Thymus (tissue), 11 donors: ENCODE measurements around the gene PSMD14. TPM values are rescaled to one million over a fixed set of nuclear protein-coding genes. Genes with fewer than 3 reads are reported as not detected.
"Not testable (repeated sequence)": the region's sequence is repeated elsewhere in the genome, so short reads cannot be mapped to it uniquely, and the experiment has no call there.

Source experiments
- DNase-seq, 9 donors: peaks; one replicate each; pipeline ENCODE4 v3.0.0-alpha.2; 2013; ENCODE audit warnings: low spot score in 9 of 9, low read depth in 6 of 9, missing footprints in 1 of 9
- H3K27ac ChIP-seq, 2 donors: one replicate each; pipeline ENCODE4 v1.5.1; 2013; ENCODE audit warnings: control low read depth in 1 of 2, low read depth in 1 of 2, low read length in 1 of 2, mild to moderate bottlenecking in 1 of 2, moderate library complexity in 1 of 2
- H3K27me3 ChIP-seq, 2 donors: one replicate each; pipeline ENCODE4 v1.5.1; 2013; ENCODE audit warnings: low read length in 1 of 2; ENCODE audit not compliant: control insufficient read depth in 2 of 2, insufficient read depth in 1 of 2
- H3K36me3 ChIP-seq, 2 donors: one replicate each; pipeline ENCODE4 v1.5.1; 2013; ENCODE audit warnings: low read length in 1 of 2, mild to moderate bottlenecking in 1 of 2, moderate library complexity in 1 of 2; ENCODE audit not compliant: control insufficient read depth in 2 of 2, insufficient read depth in 2 of 2
- H3K4me1 ChIP-seq, 2 donors: one replicate each; pipeline ENCODE4 v1.5.1; 2013; ENCODE audit warnings: low read length in 2 of 2; ENCODE audit not compliant: control insufficient read depth in 2 of 2, insufficient read depth in 2 of 2
- H3K4me3 ChIP-seq, 2 donors: one replicate each; pipeline ENCODE4 v1.5.1; 2013; ENCODE audit warnings: low read length in 2 of 2, control low read depth in 1 of 2, mild to moderate bottlenecking in 1 of 2
- H3K9me3 ChIP-seq, 2 donors: one replicate each; pipeline ENCODE4 v1.5.1; 2013; ENCODE audit warnings: low read length in 1 of 2, mild to moderate bottlenecking in 1 of 2; ENCODE audit not compliant: control insufficient read depth in 2 of 2, insufficient read depth in 1 of 2
- WGBS: extraction: QIAGEN DNeasy Blood & Tissue Kit; methylation state at CpG from one replicate; pipeline ENCODE4 v1.1.7; 2013; 5-methylcytosine and 5-hydroxymethylcytosine counted together
- polyA plus RNA-seq: library from polyadenylated mRNA; stranded (reverse); fragments of 200-250 nt; gene quantifications from one replicate; pipeline ENCODE4 v1.2.3, GENCODE V29; 2013
- total RNA-seq: library from RNA; stranded (reverse); fragments of 120-200 nt; gene quantifications from one replicate; pipeline ENCODE4 v1.2.4, GENCODE V29; 2013
- donor health status: healthy.

The PSMD14 gene
- total and polyA plus RNA-seq, 2 donors, result 37.9 to 67.4 TPM

GRCh38 chr2:161321944-161322648 is 13.9 kb downstream of the PSMD14 start:
- Histone ChIP-seq H3K4me3 (no peak overlapping the region), H3K9me3 (no peaks in the 10 kb centered on the region), H3K27ac (no peak overlapping the region), H3K27me3 (no peaks in the 10 kb centered on the region), H3K4me1 (no peaks in the 10 kb centered on the region), H3K36me3 (peaks cover 8 to 37% of the 10 kb centered on the region in 2 donors)
- DNase-seq, result no peak
- 99% methylated on average over 6 of the region's 6 CpGs for WGBS

DNA sequence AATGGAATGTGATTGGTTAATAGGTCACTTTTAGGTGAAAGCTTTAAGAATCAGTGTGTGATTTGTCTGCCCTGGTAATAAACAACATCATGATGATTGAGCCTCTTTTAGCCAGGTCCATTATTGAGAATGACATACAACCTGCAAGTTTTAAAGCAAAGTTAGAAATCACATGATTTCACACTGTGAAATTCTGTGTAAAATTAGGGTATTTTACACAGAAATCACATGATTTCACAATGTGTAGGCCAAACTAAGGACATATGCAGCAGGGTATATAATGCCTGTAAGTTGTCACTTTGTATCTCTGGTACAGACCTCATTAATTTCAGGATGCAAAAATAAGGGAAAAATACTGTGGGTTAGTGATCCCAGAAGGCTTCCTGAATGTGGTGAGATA is 16.7 kb downstream of the PSMD14 start:
- Histone ChIP-seq H3K4me1 (no peaks in the 10 kb centered on the region), H3K36me3 (peaks cover 8 to 34% of the 10 kb centered on the region in 2 donors), H3K4me3 (no peak overlapping the region), H3K27me3 (no peaks in the 10 kb centered on the region), H3K27ac (no peak overlapping the region), H3K9me3 (no peaks in the 10 kb centered on the region)
- DNase-seq, result no peak

DNA sequence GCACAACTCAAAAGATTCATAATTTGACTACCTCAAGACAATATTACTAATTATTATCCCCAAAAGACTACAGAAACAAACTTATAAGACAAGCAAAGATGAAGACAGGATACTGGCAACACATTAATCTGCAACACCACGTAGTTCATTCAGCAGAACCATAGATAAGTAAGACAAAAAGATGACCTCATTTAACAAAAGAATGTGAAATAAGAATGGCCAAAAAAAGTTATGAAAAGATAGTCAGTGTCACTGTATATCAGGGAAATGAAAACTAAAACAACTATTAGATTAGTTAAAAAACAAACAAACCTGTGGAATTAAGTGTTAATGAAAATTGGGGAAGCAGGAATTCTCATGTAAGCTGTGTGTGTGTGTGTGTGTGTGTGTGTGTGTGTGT is 19.4 kb downstream of the PSMD14 start:
- no peak overlapping the region for H3K4me3 ChIP-seq
- H3K9me3 ChIP-seq, result no peaks in the 10 kb centered on the region
- DNase-seq, result no peak
- no peaks in the 10 kb centered on the region for H3K27me3 ChIP-seq
- 95% methylated on average over 1 of the region's 1 CpG for WGBS
- no peaks in the 10 kb centered on the region for H3K4me1 ChIP-seq
- no peak overlapping the region for H3K27ac ChIP-seq
- peaks cover 0 to 20% of the 10 kb centered on the region in 2 donors for H3K36me3 ChIP-seq

GRCh38 chr2:161332371-161332967 is 24.2 kb downstream of the PSMD14 start:
- Histone ChIP-seq H3K36me3 (peaks cover 0 to 3% of the 10 kb centered on the region in 2 donors), H3K27me3 (no peaks in the 10 kb centered on the region), H3K27ac (no peak overlapping the region), H3K4me1 (no peaks in the 10 kb centered on the region), H3K9me3 (no peaks in the 10 kb centered on the region), H3K4me3 (no peak overlapping the region)
- DNase-seq, result no peak

- Histone ChIP-seq H3K4me3 (no peak overlapping the region), H3K9me3 (no peaks in the 10 kb centered on the region), H3K27ac (no peak overlapping the region), H3K4me1 (no peaks in the 10 kb centered on the region), H3K27me3 (no peaks in the 10 kb centered on the region), H3K36me3 (peaks cover 0 to 1% of the 10 kb centered on the region in 2 donors)
- DNase-seq, result no peak
- WGBS, result 96% methylated on average over 2 of the region's 2 CpGs
Measured at GRCh38 chr2:161335626-161336025, 27.4 kb downstream of the PSMD14 start.

- DNase-seq, result no peak
- Histone ChIP-seq H3K4me3 (no peak overlapping the region), H3K36me3 (no peaks in the 10 kb centered on the region), H3K27me3 (no peaks in the 10 kb centered on the region), H3K27ac (no peak overlapping the region), H3K9me3 (no peaks in the 10 kb centered on the region), H3K4me1 (no peaks in the 10 kb centered on the region)
- WGBS, result 93% methylated on average over 1 of the region's 1 CpG
Measured at GRCh38 chr2:161337247-161337646, 29.0 kb downstream of the PSMD14 start.

DNA sequence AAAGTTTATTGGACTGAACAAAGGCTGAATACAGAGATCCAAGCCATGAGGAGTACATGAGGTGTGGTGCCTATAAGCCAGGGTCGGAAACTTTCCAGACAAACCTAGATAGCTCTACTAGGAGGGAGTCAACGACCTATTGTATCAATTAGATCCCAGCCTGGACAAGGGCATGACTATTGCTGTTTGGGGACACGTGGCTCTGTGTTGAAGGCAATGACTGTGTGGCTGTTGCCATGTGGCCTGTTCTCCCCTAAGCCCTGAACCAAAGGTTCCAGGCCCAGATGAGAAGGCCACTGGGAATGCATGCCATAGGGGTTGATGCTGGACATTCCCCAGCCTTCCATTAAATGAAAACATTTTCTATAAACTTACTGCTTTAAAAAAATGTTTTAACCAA is 31.3 kb downstream of the PSMD14 start:
- H3K27ac ChIP-seq, H3K36me3 ChIP-seq, H3K27me3 ChIP-seq, H3K9me3 ChIP-seq, H3K4me3 ChIP-seq, DNase-seq, H3K4me1 ChIP-seq: not testable (repeated sequence)
- WGBS, result 93% methylated on average over 3 of the region's 3 CpGs

GRCh38 chr2:161340930-161341413 is 32.7 kb downstream of the PSMD14 start:
- not testable (repeated sequence) for H3K27me3 ChIP-seq, H3K9me3 ChIP-seq, H3K4me3 ChIP-seq, H3K36me3 ChIP-seq, H3K4me1 ChIP-seq, H3K27ac ChIP-seq, DNase-seq
- 92% methylated on average over 33 of the region's 64 CpGs for WGBS

DNA sequence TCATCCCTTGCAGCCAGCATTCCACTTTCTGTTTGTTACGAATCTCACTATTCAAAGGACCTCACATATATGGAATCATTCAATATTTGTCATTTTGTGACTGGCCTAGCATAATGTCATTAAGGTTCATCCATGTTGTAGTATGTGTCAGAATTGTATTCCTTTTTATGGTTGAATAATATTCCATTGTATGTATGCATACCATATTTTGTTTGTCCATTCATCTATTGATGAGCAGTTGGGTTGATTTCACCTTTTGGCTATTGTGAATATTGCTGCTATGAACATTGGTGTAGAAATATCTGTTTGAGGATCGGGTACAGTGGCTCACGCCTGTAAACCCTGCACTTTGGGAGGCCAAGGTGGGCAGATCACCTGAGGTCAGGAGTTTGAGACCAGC is 35.0 kb downstream of the PSMD14 start:
- WGBS, result 99% methylated on average over 3 of the region's 3 CpGs
- Histone ChIP-seq H3K4me3 (no peak overlapping the region), H3K36me3 (no peaks in the 10 kb centered on the region), H3K27me3 (no peaks in the 10 kb centered on the region), H3K27ac (no peak overlapping the region), H3K9me3 (peaks cover 0 to 4% of the 10 kb centered on the region in 2 donors), H3K4me1 (no peaks in the 10 kb centered on the region)
- DNase-seq, result no peak
